Endothelial cell of umbilical vein (primary cell): ENCODE data around the gene P2RX3. TPM values are rescaled to one million over a fixed set of nuclear protein-coding genes. Genes with fewer than 3 reads are reported as not detected.

Experiments
- BruUV-seq: library from RNA; stranded (reverse); fragments of 400-500 nt; replicated peaks from 2 replicates; lab custom pipeline; 2021; lab: Mats Ljungman, UMichigan
- CTCF ChIA-PET: fragments of 300-600, 350-600 bp; sonication (Branson Sonifier 250); formaldehyde crosslinking; loops from one replicate; lab custom pipeline; 2021; ENCODE audit warnings: antibody characterized with exemption, inconsistent platforms; lab: Charles Lee
- POLR2A ChIA-PET: fragments of 300-600, 350-600 bp; sonication (Branson Sonifier 250); formaldehyde crosslinking; loops from one replicate; lab custom pipeline; 2021; ENCODE audit warnings: antibody characterized with exemption, inconsistent platforms; lab: Charles Lee
- DNase-seq: peaks from one replicate; pipeline ENCODE4 v3.0.0-alpha.2; 2011; ENCODE audit warnings: low read depth, low spot score
- FAIRE-seq: peaks from 2 replicates; lab custom pipeline; 2011; peaks lifted over from hg19 to GRCh38; lab: Jason Lieb, UNC
- H2AFZ ChIP-seq: 2 replicates; pipeline ENCODE4 v1.6.0; 2012; ENCODE audit warnings: low read depth, low read length, control low read depth, inconsistent platforms
- H3K27ac ChIP-seq: 2 replicates; pipeline ENCODE4 v1.5.1; 2011; ENCODE audit warnings: low read depth, mild to moderate bottlenecking, control low read depth, low read length, moderate library complexity; ENCODE audit not compliant: insufficient read depth
- H3K27me3 ChIP-seq, 2 experiments: 2 replicates each; pipeline versions ENCODE4 v1.6.0 to v1.6.1; 2011; ENCODE audit warnings: low read length in 2 of 2, mixed read lengths in 1 of 2; ENCODE audit not compliant: control insufficient read depth in 2 of 2, insufficient read depth in 2 of 2
- H3K36me3 ChIP-seq, 2 experiments: 2 replicates in 1 of 2; 3 replicates in 1 of 2; pipeline ENCODE4 v1.5.1; 2011; ENCODE audit warnings: low read length in 2 of 2, mild to moderate bottlenecking in 1 of 2, moderate library complexity in 1 of 2; ENCODE audit not compliant: control insufficient read depth in 2 of 2, insufficient read depth in 2 of 2; ENCODE audit errors: extremely low read depth in 1 of 2
- H3K4me1 ChIP-seq: 3 replicates; pipeline ENCODE4 v1.5.1; 2011; ENCODE audit warnings: mild to moderate bottlenecking, low read length; ENCODE audit not compliant: control insufficient read depth, insufficient read depth; ENCODE audit errors: extremely low read depth
- H3K4me2 ChIP-seq: 2 replicates; pipeline ENCODE4 v1.6.1; 2011; ENCODE audit warnings: low read length, control low read depth, mixed read lengths; ENCODE audit not compliant: insufficient read depth
- H3K4me3 ChIP-seq, 3 experiments: fragments of 200-600 bp in 1 of 3; sonication (generic), shearing (Covaris generic) in 1 of 3; replicated peaks in 1 of 3; 2 replicates each; pipeline ENCODE4 v1.5.1; 2011 to 2016; ENCODE audit warnings: control low read depth in 3 of 3, low read length in 3 of 3, mild to moderate bottlenecking in 2 of 3, inconsistent platforms in 1 of 3, low read depth in 1 of 3, moderate library complexity in 1 of 3; ENCODE audit not compliant: insufficient read depth in 1 of 3
- H3K79me2 ChIP-seq: 2 replicates; pipeline ENCODE4 v1.6.0; 2012; ENCODE audit warnings: low read length, inconsistent platforms; ENCODE audit not compliant: control insufficient read depth, insufficient read depth
- H3K9ac ChIP-seq: replicated peaks from 2 replicates; pipeline ENCODE3; 2011; ENCODE audit warnings: low read length, control low read depth; ENCODE audit not compliant: insufficient read depth; ENCODE audit errors: extremely low read depth
- H3K9me1 ChIP-seq: replicated peaks from 3 replicates; pipeline ENCODE4 v1.6.0; 2011; ENCODE audit warnings: mild to moderate bottlenecking, low read length; ENCODE audit not compliant: control insufficient read depth, insufficient read depth; ENCODE audit errors: extremely low read depth
- H3K9me3 ChIP-seq: replicated peaks from 2 replicates; pipeline ENCODE4 v1.5.1; 2012; ENCODE audit warnings: low read length, inconsistent platforms; ENCODE audit not compliant: control insufficient read depth, insufficient read depth
- H4K20me1 ChIP-seq: replicated peaks from 2 replicates; pipeline ENCODE3; 2011; ENCODE audit warnings: mild to moderate bottlenecking, low read length; ENCODE audit not compliant: control insufficient read depth, insufficient read depth; ENCODE audit errors: extremely low read depth
- CTCF ChIP-seq, 2 donors: IDR thresholded peaks; 1 replicate in 1 of 2; 2 replicates in 1 of 2; pipeline ENCODE4 v1.5.1; 2011; ENCODE audit warnings: low read length in 2 of 2, mild to moderate bottlenecking in 2 of 2, moderate library complexity in 2 of 2, control low read depth in 1 of 2, inconsistent platforms in 1 of 2, low read depth in 1 of 2; ENCODE audit not compliant: insufficient read depth in 1 of 2; ENCODE audit errors: extremely low read depth in 1 of 2
- EZH2 ChIP-seq: IDR thresholded peaks from 2 replicates; pipeline ENCODE4 v1.6.1; 2012; ENCODE audit warnings: borderline replicate concordance, low read depth, mild to moderate bottlenecking, moderate library complexity, low read length, inconsistent platforms; ENCODE audit not compliant: severe bottlenecking
- FOS ChIP-seq: IDR thresholded peaks from 2 replicates; pipeline ENCODE4 v1.6.1; 2011; ENCODE audit warnings: mild to moderate bottlenecking, low read length, moderate library complexity, borderline replicate concordance; ENCODE audit not compliant: insufficient read depth
- GATA2 ChIP-seq: IDR thresholded peaks from 2 replicates; pipeline ENCODE4 v1.7.0; 2011; ENCODE audit warnings: low read depth, mild to moderate bottlenecking, moderate library complexity, mixed read lengths, low read length; ENCODE audit not compliant: insufficient read length, insufficient read depth
- JUN ChIP-seq: IDR thresholded peaks from 2 replicates; pipeline ENCODE4 v1.6.1; 2011; ENCODE audit warnings: borderline replicate concordance, low read depth; ENCODE audit not compliant: insufficient read length, insufficient read depth
- MAX ChIP-seq: IDR thresholded peaks from 2 replicates; pipeline ENCODE4 v1.6.1; 2011; ENCODE audit not compliant: insufficient read depth, insufficient read length
- MYC ChIP-seq: IDR thresholded peaks from one replicate; pipeline ENCODE4 v1.6.1; 2011; ENCODE audit warnings: mild to moderate bottlenecking, low read depth, low read length
- POLR2A ChIP-seq: IDR thresholded peaks from 2 replicates; pipeline ENCODE4 v1.6.1; 2012; ENCODE audit warnings: low read depth, mild to moderate bottlenecking, control low read depth, low read length
- POLR2AphosphoS5 ChIP-seq: IDR thresholded peaks from 2 replicates; pipeline ENCODE4 v1.6.1; 2012; ENCODE audit warnings: low read depth, mild to moderate bottlenecking, control low read depth, low read length, moderate library complexity; ENCODE audit not compliant: insufficient read depth
- dilution Hi-C: fragments of 300-500 bp; cut with MboI; formaldehyde crosslinking; loops from one replicate; pipeline ENCODE4 v1.15.0; 2019; ENCODE audit warnings: low sequenced_read_pairs; ENCODE audit not compliant: extremely low pct_ligation_motif_present
- intact Hi-C: fragments of 100-400 bp; cut with micrococcal nuclease; formaldehyde crosslinking; loops from one replicate; pipeline ENCODE4 v1.10.0; 2022
- polyA plus RNA-seq, 4 experiments: library from polyadenylated mRNA; depleted of rRNA in 3 of 4; stranded (reverse) in 3 of 4; unstranded in 1 of 4; fragments of >200 nt; gene quantifications; 2 replicates each; pipeline versions ENCODE4 v1.2.1 to v1.2.3, GENCODE V29; 2011 to 2012; ENCODE audit warnings: missing spikeins in 1 of 4
- total RNA-seq: library from RNA; stranded (reverse); gene quantifications from 2 replicates; pipeline ENCODE4 v1.2.3, GENCODE V29; 2021

The P2RX3 gene
- total and polyA plus RNA-seq, 2 donors (not counting 3 experiments of a cell fraction or from before 2014, with no cell fraction given) = not detected

- BruUV-seq = no TSS peak
- no peak overlapping the region for H3K4me2 ChIP-seq
- H2AFZ ChIP-seq = no peak overlapping the region
- DNase-seq (no peak), FAIRE-seq (no peak)
- H3K9me1 ChIP-seq = no peaks in the 10 kb centered on the region
- ChIA-PET CTCF (no interaction called here), POLR2A (no interaction called here)
- no peak overlapping the region for H3K4me3 ChIP-seq
- H3K36me3 ChIP-seq = peaks cover 3% of the 10 kb centered on the region in 2 experiments
- no peak for TF ChIP-seq FOS
- H3K9me3 ChIP-seq = no peaks in the 10 kb centered on the region
- no peak overlapping the region for H3K27ac ChIP-seq
- no peaks in the 10 kb centered on the region for H3K27me3 ChIP-seq
- peaks cover 33% of the 10 kb centered on the region for H3K4me1 ChIP-seq
- dilution Hi-C loops (no loop called here), intact Hi-C loops (no loop called here)
- no peaks in the 10 kb centered on the region for H3K79me2 ChIP-seq
- H4K20me1 ChIP-seq = no peaks in the 10 kb centered on the region
- H3K9ac ChIP-seq = no peak overlapping the region
These were observed 65.6 kb downstream of the P2RX3 start for GRCh38 chr11:57403802-57404147.

- DNase-seq (no peak), FAIRE-seq (no peak)
- ChIA-PET POLR2A (interaction anchor here (1.7 kb wide), 1 partner anchor 19 kb away, joined by 7 read pairs; no protein-coding TSS in a partner anchor), CTCF (interaction anchor here (0.7 to 2.0 kb wide), 5 partner anchors 18 to 77 kb away, joined by 3 to 8 read pairs (median 6); partner anchors contain the start of genes RTN4RL2 and SLC43A3)
- H3K9me1 ChIP-seq = no peaks in the 10 kb centered on the region
- dilution Hi-C loops (no loop called here), intact Hi-C loops (loop anchor here (5.0 kb wide), 2 partner anchors 52 to 58 kb away; no protein-coding TSS in a partner anchor)
- H3K4me1 ChIP-seq = peaks cover 26% of the 10 kb centered on the region
- H3K27ac ChIP-seq = no peak overlapping the region
- H3K4me2 ChIP-seq = no peak overlapping the region
- BruUV-seq = no TSS peak
- no peak overlapping the region for H2AFZ ChIP-seq
- TF ChIP-seq MAX (no peak), GATA2 (no peak), EZH2 (no peak), FOS (no peak), MYC (no peak), POLR2AphosphoS5 (no peak), POLR2A (no peak), CTCF (IDR thresholded peaks at IDR 0.05; ENCODE audit: extremely low read depth in 1 of 2, insufficient read depth in 1 of 2, low read depth in 1 of 2, low read length in 2 of 2) (no peak), JUN (no peak)
- H3K9me3 ChIP-seq = no peaks in the 10 kb centered on the region
- H3K4me3 ChIP-seq = no peak overlapping the region
- H3K79me2 ChIP-seq = no peaks in the 10 kb centered on the region
- H4K20me1 ChIP-seq = no peaks in the 10 kb centered on the region
- no peaks in the 10 kb centered on the region for H3K27me3 ChIP-seq
- no peak overlapping the region for H3K9ac ChIP-seq
- H3K36me3 ChIP-seq = peaks cover 3 to 12% of the 10 kb centered on the region in 2 experiments
These were observed 67.2 kb downstream of the P2RX3 start for GRCh38 chr11:57405271-57405860.
